ENCODE results near the gene CIITA.

- TF ChIP-seq CTCF (IDR thresholded peaks at IDR 0.05; ENCODE audit: low read length) (no peak), EZH2 (IDR thresholded peaks at IDR 0.05; ENCODE audit: borderline replicate concordance, low read length) (no peak)
These were observed 57.5 kb downstream of the CIITA start for GRCh38 chr16:10934325-10935107.
